Measurements from ENCODE around the gene TRABD.

Gene TRABD

GRCh38 chr22:50245214-50246072 lies 59.7 kb downstream of the TRABD start:
- no peak for DNase-seq

GRCh38 chr22:50246242-50247175 lies 60.8 kb downstream of the TRABD start:
- DNase-seq = no peak

- DNase-seq = peak; percentile 49 to 62
Measured at GRCh38 chr22:50247748-50248147, 62.0 kb downstream of the TRABD start.

- DNase-seq = no peak
Measured at GRCh38 chr22:50248196-50249081, 62.7 kb downstream of the TRABD start.

Measured in NCI-H1930 (cell line).